Memory B cell (primary cell): ENCODE results near the gene ABCA2.

Experiments
- ATAC-seq: fragments of 150-1000 bp; cut with Tn5 transposase; 2 replicates; pipeline ENCODE4 v1.10.0; 2021; ENCODE audit warnings: low read depth, mild to moderate bottlenecking, moderate library complexity
- DNase-seq, 2 donors: peaks; one replicate each; pipeline ENCODE4 v3.0.0; 2022; ENCODE audit warnings: low spot score in 2 of 2
- H3K27ac Mint-ChIP-seq: one replicate; pipeline ENCODE4 v1.8.0; 2022; ENCODE audit warnings: mild to moderate bottlenecking, moderate library complexity, mixed read lengths
- H3K27me3 Mint-ChIP-seq: one replicate; pipeline ENCODE4 v1.8.0; 2022; ENCODE audit warnings: mixed read lengths
- H3K36me3 Mint-ChIP-seq: one replicate; pipeline ENCODE4 v1.8.0; 2022; ENCODE audit warnings: mild to moderate bottlenecking, mixed read lengths
- H3K4me1 Mint-ChIP-seq: one replicate; pipeline ENCODE4 v1.8.0; 2022; ENCODE audit warnings: mixed read lengths
- H3K4me3 Mint-ChIP-seq: one replicate; pipeline ENCODE4 v1.8.0; 2022; ENCODE audit warnings: mild to moderate bottlenecking, moderate library complexity, mixed read lengths
- H3K9me3 Mint-ChIP-seq: one replicate; pipeline ENCODE4 v1.8.0; 2022; ENCODE audit warnings: mixed read lengths

ABCA2 gene

GRCh38 chr9:136964833-136965422 lies 63.1 kb downstream of the ABCA2 start:
- no peaks in the 10 kb centered on the region for H3K36me3 Mint-ChIP-seq
- H3K4me3 Mint-ChIP-seq: no peak overlapping the region
- H3K9me3 Mint-ChIP-seq: no peaks in the 10 kb centered on the region
- no peak for DNase-seq
- peaks cover 11% of the 10 kb centered on the region for H3K27me3 Mint-ChIP-seq
- no peak for ATAC-seq
- no peak overlapping the region for H3K27ac Mint-ChIP-seq
- peaks cover 11% of the 10 kb centered on the region for H3K4me1 Mint-ChIP-seq

DNA sequence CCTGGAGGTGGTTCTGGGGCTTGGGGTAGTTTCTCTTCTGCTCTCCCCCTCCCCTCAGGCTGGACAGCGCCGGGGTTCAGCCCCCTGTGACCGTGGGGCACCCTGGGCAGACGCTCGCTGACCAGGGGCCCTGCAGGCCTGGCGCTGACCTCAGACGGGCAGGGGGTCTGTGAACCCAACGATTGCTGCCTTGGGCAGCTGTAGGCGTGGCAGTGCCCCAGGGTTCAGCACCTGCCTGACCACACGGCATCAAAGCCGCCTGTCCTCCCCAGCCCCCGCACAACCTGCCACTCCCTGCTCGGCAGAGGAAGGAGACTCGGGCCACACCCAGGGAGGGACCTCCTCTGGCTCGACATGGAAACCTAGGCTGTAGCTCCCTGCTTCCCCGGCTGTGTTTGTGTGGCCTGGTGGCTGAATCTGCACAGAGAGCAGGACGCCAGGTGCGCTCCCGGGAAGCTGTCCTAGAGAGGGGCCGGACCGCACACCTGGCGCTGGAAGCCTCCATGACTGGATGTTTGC lies 63.8 kb downstream of the ABCA2 start:
- ATAC-seq: no peak
- Mint-ChIP-seq H3K9me3 (no peaks in the 10 kb centered on the region), H3K27ac (no peak overlapping the region), H3K36me3 (no peaks in the 10 kb centered on the region), H3K4me1 (peaks cover 11% of the 10 kb centered on the region), H3K4me3 (no peak overlapping the region), H3K27me3 (peaks cover 10% of the 10 kb centered on the region)
- DNase-seq: no peak

DNA sequence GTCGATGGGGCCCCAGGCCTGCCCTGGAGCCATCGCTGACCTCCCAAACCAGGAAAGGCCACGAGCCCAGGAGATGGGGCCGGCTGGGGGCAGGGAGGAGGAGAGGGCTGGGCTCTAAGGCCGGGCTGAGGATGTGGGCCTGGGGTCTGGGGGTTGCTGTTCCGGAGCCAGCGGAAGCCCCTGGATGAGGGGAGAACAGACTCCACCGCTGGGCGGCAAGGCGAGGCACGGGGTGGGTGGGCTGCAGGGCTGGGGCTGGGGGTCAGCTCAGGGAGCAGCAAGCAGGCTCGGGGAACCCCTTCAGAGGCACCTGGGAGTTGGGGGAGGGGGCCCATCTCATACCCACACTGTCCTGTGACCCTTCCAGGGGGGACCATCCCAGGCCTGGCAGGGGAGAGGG lies 64.3 kb downstream of the ABCA2 start:
- Mint-ChIP-seq H3K4me3 (no peak overlapping the region), H3K4me1 (peaks cover 11% of the 10 kb centered on the region), H3K9me3 (no peaks in the 10 kb centered on the region), H3K36me3 (no peaks in the 10 kb centered on the region), H3K27ac (no peak overlapping the region), H3K27me3 (peaks cover 11% of the 10 kb centered on the region)
- DNase-seq (no peak), ATAC-seq (no peak)

GRCh38 chr9:136963341-136963740 lies 64.7 kb downstream of the ABCA2 start:
- peaks cover 14% of the 10 kb centered on the region for H3K27me3 Mint-ChIP-seq
- no peaks in the 10 kb centered on the region for H3K36me3 Mint-ChIP-seq
- H3K27ac Mint-ChIP-seq: no peak overlapping the region
- no peak for DNase-seq
- H3K4me3 Mint-ChIP-seq: no peak overlapping the region
- H3K9me3 Mint-ChIP-seq: no peaks in the 10 kb centered on the region
- no peak for ATAC-seq
- peaks cover 11% of the 10 kb centered on the region for H3K4me1 Mint-ChIP-seq

DNA sequence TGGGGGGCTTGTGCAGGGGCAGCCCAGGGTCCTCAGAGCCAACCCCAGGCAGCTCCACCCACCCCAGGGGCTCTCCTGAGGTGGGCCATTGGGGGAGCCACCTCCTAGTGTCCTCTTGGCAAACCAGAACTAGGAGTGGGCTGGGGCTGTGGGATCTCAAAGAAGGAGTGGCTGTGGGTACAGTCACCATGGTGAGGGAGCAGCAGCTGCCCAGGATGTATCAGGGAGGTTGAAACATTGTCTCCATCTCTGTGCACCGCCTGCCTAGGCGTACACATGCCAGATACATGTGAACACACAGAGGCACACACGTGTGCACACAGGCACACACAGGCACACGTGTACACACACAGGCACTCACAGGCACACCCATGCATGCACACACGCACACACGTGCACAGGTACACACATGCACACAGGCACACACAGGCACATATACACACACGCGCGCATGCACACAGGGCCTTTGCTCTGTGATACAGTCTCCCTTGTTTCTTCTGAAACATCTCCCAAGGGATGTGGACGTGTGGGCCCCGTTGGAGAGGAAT lies 65.3 kb downstream of the ABCA2 start:
- Mint-ChIP-seq H3K27me3 (peaks cover 13% of the 10 kb centered on the region), H3K9me3 (no peaks in the 10 kb centered on the region), H3K36me3 (no peaks in the 10 kb centered on the region), H3K4me3 (no peak overlapping the region), H3K4me1 (peaks cover 11% of the 10 kb centered on the region), H3K27ac (no peak overlapping the region)
- DNase-seq (no peak), ATAC-seq (no peak)

DNA sequence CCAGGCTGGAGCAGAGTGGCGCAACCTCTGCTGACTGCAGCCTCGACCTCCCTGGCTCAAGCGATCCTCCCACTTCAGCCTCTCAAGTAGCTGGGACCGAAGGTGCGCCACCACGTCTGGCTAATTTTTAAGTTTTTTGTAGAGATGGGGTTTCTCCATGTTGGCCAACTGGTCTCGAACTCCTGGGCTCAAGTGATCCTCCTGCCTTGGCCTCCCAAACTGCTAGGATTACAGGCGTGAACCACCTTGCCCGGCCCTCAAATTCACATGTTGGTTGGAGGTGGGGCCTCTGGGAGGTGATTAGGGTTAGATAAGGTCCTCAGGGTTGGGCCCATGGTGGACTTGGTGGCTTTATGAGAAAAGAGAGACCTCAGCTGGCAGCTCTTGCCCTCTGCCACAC lies 65.9 kb downstream of the ABCA2 start:
- Mint-ChIP-seq H3K4me3 (no peak overlapping the region), H3K4me1 (peaks cover 11% of the 10 kb centered on the region), H3K9me3 (no peaks in the 10 kb centered on the region), H3K27me3 (peaks cover 13% of the 10 kb centered on the region), H3K27ac (no peak overlapping the region), H3K36me3 (no peaks in the 10 kb centered on the region)
- ATAC-seq: no peak
- no peak for DNase-seq

DNA sequence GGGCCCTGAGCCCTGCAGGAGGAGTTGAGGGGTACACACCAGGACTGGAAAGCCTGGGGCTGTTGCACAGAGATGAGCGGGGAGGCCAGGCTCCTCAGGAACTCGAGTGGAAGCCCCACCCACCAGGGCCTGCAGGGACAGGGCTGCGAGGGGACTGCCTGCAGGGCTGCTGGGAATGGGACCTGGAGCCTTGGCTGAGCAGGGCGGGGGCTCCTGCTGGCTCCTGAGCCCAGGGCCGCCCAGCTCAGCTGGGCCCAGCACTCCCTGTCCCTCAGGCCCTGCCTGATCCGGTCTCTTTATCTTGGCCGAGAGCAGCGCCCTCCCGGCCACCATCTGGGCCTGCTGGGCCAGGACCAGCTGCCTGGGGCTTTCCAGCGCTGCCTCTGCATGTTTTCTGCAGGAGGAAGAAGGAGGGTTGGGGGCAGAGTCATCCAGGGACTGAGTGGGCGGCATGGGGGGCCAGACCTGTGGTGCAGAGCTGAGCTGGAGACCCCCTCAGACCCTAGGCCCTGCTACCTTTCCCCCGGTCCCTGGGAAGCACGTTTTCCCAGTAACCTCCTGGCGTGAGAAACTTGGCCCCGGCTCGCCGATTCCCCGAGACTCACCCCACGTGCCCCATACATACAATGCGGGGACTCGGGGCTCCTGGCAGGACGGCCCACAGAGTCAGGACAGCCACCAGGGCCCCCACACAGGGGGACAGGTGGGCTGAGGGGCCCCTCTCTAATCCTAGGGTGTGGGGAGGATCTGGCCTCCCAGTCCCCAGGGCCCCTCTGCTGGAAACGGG lies 66.6 kb downstream of the ABCA2 start:
- ATAC-seq: no peak
- peaks cover 4% of the 10 kb centered on the region for H3K9me3 Mint-ChIP-seq
- no peak overlapping the region for H3K27ac Mint-ChIP-seq
- no peak overlapping the region for H3K4me3 Mint-ChIP-seq
- no peak for DNase-seq
- H3K36me3 Mint-ChIP-seq: peaks cover 4% of the 10 kb centered on the region
- H3K4me1 Mint-ChIP-seq: peaks cover 14% of the 10 kb centered on the region
- peaks cover 16% of the 10 kb centered on the region for H3K27me3 Mint-ChIP-seq

- Mint-ChIP-seq H3K4me3 (no peak overlapping the region), H3K4me1 (peaks cover 10% of the 10 kb centered on the region), H3K27me3 (peaks cover 17% of the 10 kb centered on the region), H3K27ac (no peak overlapping the region), H3K36me3 (peaks cover 4% of the 10 kb centered on the region), H3K9me3 (peaks cover 4% of the 10 kb centered on the region)
- no peak for ATAC-seq
- DNase-seq: no peak
These were observed 67.1 kb downstream of the ABCA2 start for GRCh38 chr9:136960938-136961275.

GRCh38 chr9:136960212-136960937 lies 67.7 kb downstream of the ABCA2 start:
- peaks cover 4% of the 10 kb centered on the region for H3K36me3 Mint-ChIP-seq

GRCh38 chr9:136958898-136959850 lies 68.9 kb downstream of the ABCA2 start:
- H3K27me3 Mint-ChIP-seq: peaks cover 20% of the 10 kb centered on the region
- H3K4me3 Mint-ChIP-seq: no peak overlapping the region
- ATAC-seq (no peak), DNase-seq (no peak)
- peaks cover 5% of the 10 kb centered on the region for H3K4me1 Mint-ChIP-seq
- H3K9me3 Mint-ChIP-seq: peaks cover 4% of the 10 kb centered on the region
- H3K27ac Mint-ChIP-seq: no peak overlapping the region
- H3K36me3 Mint-ChIP-seq: peaks cover 4% of the 10 kb centered on the region

More at GRCh38 chr9:136960212-136960937, 67.7 kb downstream of the ABCA2 start:
- H3K9me3 Mint-ChIP-seq: peaks cover 4% of the 10 kb centered on the region
- no peak for DNase-seq
- no peak overlapping the region for H3K27ac Mint-ChIP-seq
- peaks cover 13% of the 10 kb centered on the region for H3K27me3 Mint-ChIP-seq
- peaks cover 6% of the 10 kb centered on the region for H3K4me1 Mint-ChIP-seq
- no peak for ATAC-seq
- H3K4me3 Mint-ChIP-seq: no peak overlapping the region

DNA sequence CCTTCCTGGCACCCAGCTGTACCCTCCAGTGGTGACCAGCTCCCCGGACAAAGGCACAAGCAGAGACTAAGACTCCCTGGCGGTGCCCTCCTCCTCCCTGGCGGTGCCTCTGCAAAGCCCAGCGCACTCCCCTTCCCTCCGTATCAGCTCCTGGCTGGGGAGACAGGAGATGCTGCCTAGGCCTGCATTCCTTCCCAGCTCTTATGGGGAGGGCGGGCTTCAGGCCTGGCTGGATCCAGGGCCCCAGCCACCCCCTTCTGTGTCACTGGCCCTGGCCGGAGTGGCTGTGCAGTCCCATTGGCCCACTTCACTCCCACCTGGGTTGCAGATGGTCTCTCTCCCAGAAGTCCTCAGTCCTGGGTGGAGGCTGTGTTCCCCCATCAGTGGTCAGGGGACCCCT lies 69.6 kb downstream of the ABCA2 start:
- Mint-ChIP-seq H3K27me3 (peaks cover 20% of the 10 kb centered on the region), H3K9me3 (peaks cover 4% of the 10 kb centered on the region), H3K36me3 (peaks cover 4% of the 10 kb centered on the region), H3K4me1 (peaks cover 5% of the 10 kb centered on the region), H3K27ac (no peak overlapping the region), H3K4me3 (no peak overlapping the region)
- no peak for DNase-seq
- no peak for ATAC-seq

DNA sequence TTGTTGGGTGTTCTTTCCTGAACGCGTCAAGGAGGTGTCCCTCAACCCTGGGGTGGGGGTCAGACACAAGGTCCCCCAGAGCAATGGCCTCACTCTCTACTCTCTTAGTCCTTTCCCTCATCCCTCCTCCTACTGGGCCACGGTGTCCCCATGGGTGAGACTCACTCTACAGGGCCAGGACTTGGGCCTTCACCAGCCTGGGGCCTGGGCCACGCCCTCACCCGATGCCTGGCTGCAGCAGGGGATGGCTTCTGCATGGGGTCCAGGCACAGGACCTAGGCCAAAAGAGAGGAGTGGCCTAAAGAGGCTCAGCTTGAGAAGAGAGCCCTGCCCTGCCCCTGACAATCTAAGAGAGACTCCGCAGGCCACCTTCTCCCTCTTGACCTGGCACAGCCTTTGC lies 70.1 kb downstream of the ABCA2 start:
- no peak for DNase-seq
- H3K4me3 Mint-ChIP-seq: no peak overlapping the region
- H3K9me3 Mint-ChIP-seq: peaks cover 4% of the 10 kb centered on the region

GRCh38 chr9:136957461-136957860 lies 70.6 kb downstream of the ABCA2 start:
- peaks cover 4% of the 10 kb centered on the region for H3K9me3 Mint-ChIP-seq
- peaks cover 4% of the 10 kb centered on the region for H3K36me3 Mint-ChIP-seq
- H3K4me3 Mint-ChIP-seq: no peak overlapping the region
- no peak for DNase-seq
- peaks cover 5% of the 10 kb centered on the region for H3K4me1 Mint-ChIP-seq
- peaks cover 20% of the 10 kb centered on the region for H3K27me3 Mint-ChIP-seq
- no peak overlapping the region for H3K27ac Mint-ChIP-seq
- no peak for ATAC-seq

More for the DNA sequence above, 70.1 kb downstream of the ABCA2 start:
- Mint-ChIP-seq H3K4me1 (peaks cover 5% of the 10 kb centered on the region), H3K27me3 (peaks cover 20% of the 10 kb centered on the region), H3K27ac (no peak overlapping the region), H3K36me3 (peaks cover 4% of the 10 kb centered on the region)
- ATAC-seq: no peak
